Keratinocyte (primary cell): ENCODE measurements around the gene PILRB.

Experiments
- CTCF ChIP-seq, 3 experiments: IDR thresholded peaks in 1 of 3; conservative IDR thresholded peaks in 1 of 3; optimal IDR thresholded peaks in 1 of 3; 2 replicates in 2 of 3; 3 replicates in 1 of 3; pipeline versions ENCODE3 to v1.5.1; 2011; ENCODE audit warnings: low read length in 3 of 3, mild to moderate bottlenecking in 3 of 3, moderate library complexity in 2 of 3, control low read depth in 1 of 3, inconsistent platforms in 1 of 3; ENCODE audit not compliant: insufficient read depth in 2 of 3; ENCODE audit errors: extremely low read depth in 1 of 3
- EZH2 ChIP-seq: IDR thresholded peaks from one replicate; pipeline ENCODE4 v1.6.1; 2012; ENCODE audit warnings: inconsistent platforms, mild to moderate bottlenecking, low read length, moderate library complexity

DNA sequence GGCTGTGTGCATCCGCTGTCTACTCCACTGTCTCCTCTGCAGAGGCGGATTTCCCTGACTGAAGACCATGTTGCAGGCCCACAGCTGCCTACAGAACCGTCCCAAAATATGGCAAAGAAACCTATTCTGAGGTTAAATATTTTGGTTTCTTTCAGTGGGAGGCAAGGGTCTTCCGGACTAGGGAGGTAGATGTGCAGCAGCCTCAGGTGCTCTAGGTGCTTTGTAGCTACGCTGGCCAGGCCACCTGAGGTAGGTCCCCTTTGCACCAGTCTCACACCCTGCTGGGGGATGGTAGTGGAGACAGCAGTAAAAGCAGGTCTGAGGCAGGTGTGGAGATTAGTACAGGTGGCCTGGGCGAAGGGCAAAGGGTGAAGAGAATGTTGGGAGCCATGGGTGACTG, 8.2 kb upstream of the PILRB start:
- TF ChIP-seq CTCF (optimal IDR thresholded peaks at IDR 0.05 in 1 of 3, IDR thresholded peaks at IDR 0.05 in 1 of 3, conservative IDR thresholded peaks at IDR 0.05 in 1 of 3; ENCODE audit: extremely low read depth in 1 of 3, insufficient read depth in 2 of 3, low read length in 3 of 3), result no peak
- TF ChIP-seq EZH2, result no peak
